A549 (cell line): ENCODE data around the gene DPEP2. TPM values are rescaled to one million over a fixed set of nuclear protein-coding genes. Genes with fewer than 3 reads are reported as not detected.

Experiments used
- ATAC-seq, 2 experiments: fragments of 200-7000 bp in 1 of 2; fragments of >200 bp in 1 of 2; cut with Nextera tagmentation in 1 of 2; cut with Tn5 transposase in 1 of 2; 3 replicates each; pipeline versions ENCODE4 v1.8.0 to v1.9.1; 2018 to 2020; ENCODE audit warnings: mild to moderate bottlenecking in 1 of 2, moderate library complexity in 1 of 2
- CTCF ChIA-PET: fragments of 300-600 bp; sonication (Branson Sonifier 250); formaldehyde crosslinking; extraction: SDS; loops from one replicate; lab custom pipeline; 2021; ENCODE audit warnings: antibody characterized with exemption, inconsistent platforms; lab: Yijun Ruan, JAX
- POLR2A ChIA-PET: fragments of 350-600 bp; formaldehyde crosslinking; extraction: SDS; loops from one replicate; lab custom pipeline; 2021; ENCODE audit warnings: antibody characterized with exemption, inconsistent platforms; lab: Yijun Ruan, JAX
- DNase-seq, 2 experiments: peaks; one replicate each; pipeline versions ENCODE4 v3.0.0 to v3.0.0-alpha.2; 2011 to 2016; ENCODE audit warnings: low read depth in 1 of 2, low spot score in 1 of 2
- FAIRE-seq: peaks from 2 replicates; lab custom pipeline; 2011; peaks lifted over from hg19 to GRCh38; lab: Jason Lieb, UNC
- H3K27ac ChIP-seq, 2 experiments: fragments of >200 bp; sonication (Bioruptor Twin); formaldehyde crosslinking; 3 replicates each; pipeline ENCODE4 v1.5.1; 2016 to 2017
- H3K4me1 ChIP-seq: fragments of >200 bp; sonication (Bioruptor Twin); formaldehyde crosslinking; 3 replicates; pipeline ENCODE4 v1.6.1; 2016
- H3K4me2 ChIP-seq: fragments of >200 bp; sonication (Bioruptor Twin); formaldehyde crosslinking; 3 replicates; pipeline ENCODE4 v1.6.1; 2016
- H3K4me3 ChIP-seq: fragments of >200 bp; sonication (Bioruptor Twin); formaldehyde crosslinking; 3 replicates; pipeline ENCODE4 v1.5.1; 2016
- H3K9me3 ChIP-seq: fragments of >200 bp; sonication (Bioruptor Twin); formaldehyde crosslinking; 3 replicates; pipeline ENCODE4 v1.6.1; 2016
- BHLHE40 ChIP-seq: IDR thresholded peaks from 2 replicates; pipeline ENCODE4 v1.6.1; 2012; ENCODE audit warnings: low read depth, low read length, inconsistent platforms
- CEBPB ChIP-seq, 2 experiments: fragments of >200 bp in 1 of 2; sonication (Bioruptor Twin) in 1 of 2; formaldehyde crosslinking in 1 of 2; IDR thresholded peaks; 2 replicates each; pipeline ENCODE4 v1.6.1; 2012 to 2016
- CHD2 ChIP-seq: fragments of 150-350 bp; IDR thresholded peaks from 2 replicates; pipeline ENCODE4 v1.6.1; 2014; ENCODE audit warnings: low read length; ENCODE audit not compliant: partially characterized antibody
- CTCF ChIP-seq: fragments of >200 bp; sonication (Bioruptor Twin); formaldehyde crosslinking; IDR thresholded peaks from 3 replicates; pipeline ENCODE4 v1.5.1; 2016
- ESRRA ChIP-seq: fragments of 150-350 bp; IDR thresholded peaks from 2 replicates; pipeline ENCODE4 v1.6.1; 2014; ENCODE audit warnings: mild to moderate bottlenecking, low read length, borderline replicate concordance
- FOXS1 ChIP-seq: fragments of 250-450 bp; sonication (Bioruptor Pico); IDR thresholded peaks from 2 replicates; pipeline ENCODE4 v1.5.0; 2020; ENCODE audit warnings: mild to moderate bottlenecking, moderate library complexity
- HDAC2 ChIP-seq: fragments of 200-600 bp; sonication (generic); IDR thresholded peaks from 2 replicates; pipeline ENCODE4 v1.6.1; 2016
- HES2 ChIP-seq: fragments of >200 bp; sonication (Bioruptor Twin); formaldehyde crosslinking; IDR thresholded peaks from 2 replicates; pipeline ENCODE4 v1.6.1; 2016
- JUN ChIP-seq, 2 experiments: fragments of >200 bp; sonication (Bioruptor Twin); formaldehyde crosslinking; IDR thresholded peaks; 2 replicates in 1 of 2; 3 replicates in 1 of 2; pipeline ENCODE4 v1.6.1; 2016 to 2017
- MAFK ChIP-seq: fragments of 450-650 bp; IDR thresholded peaks from 2 replicates; pipeline ENCODE4 v1.6.1; 2014; ENCODE audit not compliant: partially characterized antibody
- MYC ChIP-seq: IDR thresholded peaks from 2 replicates; pipeline ENCODE4 v1.6.1; 2012; ENCODE audit warnings: mild to moderate bottlenecking, inconsistent platforms, low read length, improper control_type of control experiment, borderline replicate concordance
- PBX3 ChIP-seq: IDR thresholded peaks from 2 replicates; pipeline ENCODE4 v1.6.1; 2012
- PHF8 ChIP-seq: fragments of 200-600 bp; sonication (generic); IDR thresholded peaks from 2 replicates; pipeline ENCODE4 v1.6.1; 2016; ENCODE audit warnings: low read depth, mild to moderate bottlenecking, antibody characterized with exemption, moderate library complexity, borderline replicate concordance
- POLR2AphosphoS2 ChIP-seq: conservative IDR thresholded peaks from 2 replicates; pipeline ENCODE4 v1.6.1; 2012; ENCODE audit warnings: low read length, improper control_type of control experiment, inconsistent platforms
- RCOR1 ChIP-seq: fragments of 150-350 bp; IDR thresholded peaks from 2 replicates; pipeline ENCODE4 v1.6.1; 2014; ENCODE audit warnings: antibody characterized with exemption, low read length, low read depth
- RFX5 ChIP-seq: fragments of 450-650 bp; IDR thresholded peaks from 2 replicates; pipeline ENCODE4 v1.7.1; 2014; ENCODE audit warnings: antibody characterized with exemption, mild to moderate bottlenecking, moderate library complexity
- SMC3 ChIP-seq: fragments of >200 bp; sonication (Bioruptor Twin); formaldehyde crosslinking; IDR thresholded peaks from 3 replicates; pipeline ENCODE4 v1.6.1; 2018; ENCODE audit warnings: inconsistent platforms
- TFCP2L1 ChIP-seq: fragments of 250-450 bp; sonication (Bioruptor Pico); IDR thresholded peaks from 2 replicates; pipeline ENCODE4 v1.5.0; 2021; ENCODE audit warnings: mild to moderate bottlenecking
- TP53 ChIP-seq: fragments of 250-450 bp; sonication (Bioruptor Pico); IDR thresholded peaks from 2 replicates; pipeline ENCODE4 v1.5.0; 2021; ENCODE audit warnings: mild to moderate bottlenecking, moderate library complexity
- ZC3H11A ChIP-seq: fragments of 450-650 bp; IDR thresholded peaks from 2 replicates; pipeline ENCODE4 v1.6.1; 2014; ENCODE audit warnings: antibody characterized with exemption, mild to moderate bottlenecking
- ZFP36 ChIP-seq: fragments of 450-650 bp; IDR thresholded peaks from 2 replicates; pipeline ENCODE4 v1.6.1; 2014; ENCODE audit warnings: borderline replicate concordance; ENCODE audit not compliant: partially characterized antibody
- ZSCAN20 ChIP-seq: fragments of 250-450 bp; sonication (Bioruptor Pico); IDR thresholded peaks from 2 replicates; pipeline ENCODE4 v1.8.0; 2022; ENCODE audit warnings: mild to moderate bottlenecking, moderate library complexity
- WGBS: methylation state at CpG from one replicate; pipeline ENCODE4 v1.1.6; 2017; ENCODE audit errors: missing lambda C conversion rate; 5-methylcytosine and 5-hydroxymethylcytosine counted together
- polyA plus RNA-seq, 4 experiments: library from polyadenylated mRNA; depleted of rRNA in 3 of 4; stranded (reverse); fragments of >200 nt; fragmentation: RNase III in 1 of 4; extraction: RNeasy Plus Mini Kit Qiagen cat#74134 plus additional on column Dnase treatment in 1 of 4; gene quantifications; 2 replicates in 3 of 4; 3 replicates in 1 of 4; pipeline ENCODE4 v1.2.3, GENCODE V29; 2011 to 2017

The DPEP2 gene
- polyA plus RNA-seq, 2 of the 4 experiments (the other 2 are of a cell fraction) = not detected

- POLR2A ChIA-PET = no interaction called here
- DNase-seq (peak in 1 of 2 experiments; percentile 36), ATAC-seq (peak; percentile 21 to 48; a peak in 5 of 6 replicates), FAIRE-seq (no peak)
- CTCF ChIA-PET = no interaction called here
- H3K4me3 ChIP-seq = peak overlapping the region; percentile 95
- H3K4me2 ChIP-seq = peak overlapping the region; percentile 89
- peak overlapping the region; percentile 94 to 95 for H3K27ac ChIP-seq
- no peaks in the 10 kb centered on the region for H3K9me3 ChIP-seq
- 0% methylated on average over 14 of the region's 45 CpGs for WGBS
- H3K4me1 ChIP-seq = peaks cover 25% of the 10 kb centered on the region
- no peak for TF ChIP-seq RFX5
- peak; percentile 54; the same call in 1 of the 2 replicates for TF ChIP-seq TFCP2L1 (CRISPR knock-in tag)
- no peak for TF ChIP-seq HES2
These were observed 31.3 kb downstream of the DPEP2 start for GRCh38 chr16:67967958-67968399.

GRCh38 chr16:67967183-67967957 is 31.9 kb downstream of the DPEP2 start:
- FAIRE-seq (no peak), ATAC-seq (peak in 1 of 2 experiments; percentile 4; a peak in 2 of 6 replicates), DNase-seq (no peak)
- Histone ChIP-seq H3K9me3 (no peaks in the 10 kb centered on the region), H3K4me1 (peaks cover 25% of the 10 kb centered on the region), H3K4me3 (peak overlapping the region; percentile 95), H3K4me2 (peak overlapping the region; percentile 89), H3K27ac (peak overlapping the region; percentile 94 to 95)
- ChIA-PET POLR2A (no interaction called here), CTCF (interaction anchor here (0.7 to 1.6 kb wide), 4 partner anchors 19 to 73 kb away, joined by 3 to 4 read pairs (median 4); partner anchors contain the start of genes CTRL and PSMB10)
- TF ChIP-seq MAFK (no peak), ZSCAN20 (no peak), MYC (no peak), TP53 (CRISPR knock-in tag) (no peak), RFX5 (no peak), FOXS1 (CRISPR knock-in tag) (no peak), CHD2 (no peak), HDAC2 (no peak), CTCF (no peak), ZC3H11A (no peak), BHLHE40 (no peak), PBX3 (no peak), ZFP36 (no peak), JUN (IDR thresholded peaks at IDR 0.05) (no peak), CEBPB (IDR thresholded peaks at IDR 0.05) (no peak), ESRRA (no peak), PHF8 (no peak), RCOR1 (no peak), SMC3 (no peak), POLR2AphosphoS2 (no peak)
- WGBS = 47% methylated on average over 16 of the region's 18 CpGs
